Measurements from ENCODE around the gene ARHGEF19. TPM values are rescaled to one million over a fixed set of nuclear protein-coding genes. Genes with fewer than 3 reads are reported as not detected.

Gene ARHGEF19
- total and polyA plus RNA-seq, 9 of the 15 experiments (the other 6 are each of a cell fraction or from before 2014, with no cell fraction given), result 0.73 to 21.0 (median 5.2) TPM

DNA sequence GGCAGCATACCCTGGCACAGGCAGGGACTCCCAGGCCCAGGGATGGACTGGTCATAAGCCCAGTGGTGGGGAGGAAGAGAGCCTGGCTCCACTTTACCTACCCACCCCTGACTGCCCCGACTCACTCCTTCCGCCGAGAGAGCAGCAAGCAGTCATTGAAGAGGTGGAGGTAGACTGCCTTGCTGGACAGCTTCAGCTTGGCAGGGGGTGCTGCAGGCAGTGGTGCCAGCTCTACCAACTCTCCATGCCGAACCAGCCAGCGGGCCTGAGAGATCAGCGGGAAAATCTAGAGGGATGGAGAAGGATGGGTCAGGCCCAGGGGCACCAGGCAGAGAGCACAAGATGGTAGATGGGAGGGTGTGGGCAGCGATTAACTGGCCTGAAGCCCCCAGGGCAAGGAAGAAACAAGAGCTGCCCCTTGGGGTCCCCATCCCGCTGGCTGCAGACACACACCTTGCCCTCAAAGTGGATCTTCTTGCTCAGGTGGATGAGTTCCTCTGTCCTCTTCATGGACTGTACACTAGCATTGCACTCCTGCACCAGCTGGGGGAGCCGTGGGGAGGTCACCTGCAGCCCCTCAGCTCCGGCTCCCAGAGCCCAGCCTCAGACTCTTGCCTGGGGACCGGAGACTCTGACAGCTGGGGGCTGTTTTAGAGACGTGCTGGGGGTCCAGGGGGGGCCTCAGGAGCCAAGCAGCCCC, 7.7 kb downstream of the ARHGEF19 start (continued):
- TF ChIP-seq CTCF (IDR thresholded peaks at IDR 0.05 in 2 of 3, conservative IDR thresholded peaks at IDR 0.05 in 1 of 3; ENCODE audit: insufficient read depth in 2 of 3, low read depth in 1 of 3, low read length in 3 of 3), result peak; percentile 72 to 83 (median 76)
- no peak for TF ChIP-seq HNRNPH1 (optimal IDR thresholded peaks at IDR 0.05; ENCODE audit: low read depth, low read length)
- TF ChIP-seq, protein P1, sequence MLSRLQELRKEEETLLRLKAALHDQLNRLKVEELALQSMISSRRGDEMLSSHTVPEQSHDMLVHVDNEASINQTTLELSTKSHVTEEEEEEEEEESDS (CRISPR knock-in tag; IDR thresholded peaks at IDR 0.05), result no peak
- no peak for TF ChIP-seq XRCC5 (IDR thresholded peaks at IDR 0.05; ENCODE audit: low read depth, low read length)
- no peak for TF ChIP-seq ZHX1 (conservative IDR thresholded peaks at IDR 0.05; ENCODE audit: low read length)
- TF ChIP-seq, protein P2, sequence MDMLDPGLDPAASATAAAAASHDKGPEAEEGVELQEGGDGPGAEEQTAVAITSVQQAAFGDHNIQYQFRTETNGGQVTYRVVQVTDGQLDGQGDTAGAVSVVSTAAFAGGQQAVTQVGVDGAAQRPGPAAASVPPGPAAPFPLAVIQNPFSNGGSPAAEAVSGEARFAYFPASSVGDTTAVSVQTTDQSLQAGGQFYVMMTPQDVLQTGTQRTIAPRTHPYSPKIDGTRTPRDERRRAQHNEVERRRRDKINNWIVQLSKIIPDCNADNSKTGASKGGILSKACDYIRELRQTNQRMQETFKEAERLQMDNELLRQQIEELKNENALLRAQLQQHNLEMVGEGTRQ (CRISPR knock-in tag; IDR thresholded peaks at IDR 0.05), result no peak
- no peak for TF ChIP-seq HDAC3 (IDR thresholded peaks at IDR 0.05; ENCODE audit: borderline replicate concordance, partially characterized antibody)
- no peak for TF ChIP-seq POU5F1 (IDR thresholded peaks at IDR 0.05; ENCODE audit: borderline replicate concordance, low read depth, low read length, partially characterized antibody)
- TF ChIP-seq YBX1 (IDR thresholded peaks at IDR 0.05), result no peak
- no peak for TF ChIP-seq MBD2 (IDR thresholded peaks at IDR 0.05; ENCODE audit: borderline replicate concordance, low read depth)
- no peak for TF ChIP-seq SMARCC2 (IDR thresholded peaks at IDR 0.05; ENCODE audit: low read depth)
- 0 out of 4 replicates have a peak, but pooled peaks of 1 of the 2 experiments have one; percentile 47 for TF ChIP-seq MLX (CRISPR knock-in tag; conservative IDR thresholded peaks at IDR 0.05)
- TF ChIP-seq, protein P3, sequence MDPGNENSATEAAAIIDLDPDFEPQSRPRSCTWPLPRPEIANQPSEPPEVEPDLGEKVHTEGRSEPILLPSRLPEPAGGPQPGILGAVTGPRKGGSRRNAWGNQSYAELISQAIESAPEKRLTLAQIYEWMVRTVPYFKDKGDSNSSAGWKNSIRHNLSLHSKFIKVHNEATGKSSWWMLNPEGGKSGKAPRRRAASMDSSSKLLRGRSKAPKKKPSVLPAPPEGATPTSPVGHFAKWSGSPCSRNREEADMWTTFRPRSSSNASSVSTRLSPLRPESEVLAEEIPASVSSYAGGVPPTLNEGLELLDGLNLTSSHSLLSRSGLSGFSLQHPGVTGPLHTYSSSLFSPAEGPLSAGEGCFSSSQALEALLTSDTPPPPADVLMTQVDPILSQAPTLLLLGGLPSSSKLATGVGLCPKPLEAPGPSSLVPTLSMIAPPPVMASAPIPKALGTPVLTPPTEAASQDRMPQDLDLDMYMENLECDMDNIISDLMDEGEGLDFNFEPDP (CRISPR knock-in tag; IDR thresholded peaks at IDR 0.05), result no peak
- no peak for TF ChIP-seq SOX6 (IDR thresholded peaks at IDR 0.05)
- TF ChIP-seq RAD21 (CRISPR knock-in tag; conservative IDR thresholded peaks at IDR 0.05 in 1 of 2, IDR thresholded peaks at IDR 0.05 in 1 of 2), result peak; percentile 43 to 74; a peak in 2 of 4 replicates
- no peak for TF ChIP-seq HLTF (IDR thresholded peaks at IDR 0.05)
- no peak for TF ChIP-seq ZNF507 (tag; conservative IDR thresholded peaks at IDR 0.05)
- no peak for TF ChIP-seq NCOA2 (IDR thresholded peaks at IDR 0.05; ENCODE audit: partially characterized antibody in 2 of 2)
- TF ChIP-seq ZSCAN32 (CRISPR knock-in tag; IDR thresholded peaks at IDR 0.05), result no peak

Data from K562 (cell line).